ENCODE results near the gene NFE2L3.
"Not testable (repeated sequence)": the region's sequence is repeated elsewhere in the genome, so short reads cannot be mapped to it uniquely, and the experiment has no call there.

The NFE2L3 gene

GRCh38 chr7:26151953-26152781 lies at the start of gene NFE2L3:
Gene NFE2L3 (plus strand): TSS chr7:26152198. CDS start chr7:26152499, 301 bp downstream.
- peak; percentile 82 for DNase-seq

- no peak for DNase-seq
Observed at GRCh38 chr7:26103596-26103995, 48.4 kb upstream of the NFE2L3 start.

GRCh38 chr7:26105236-26105635 lies 46.8 kb upstream of the NFE2L3 start:
- no peak for DNase-seq

- DNase-seq = no peak
Observed at GRCh38 chr7:26105931-26106330, 46.1 kb upstream of the NFE2L3 start.

- DNase-seq = no peak
Observed at GRCh38 chr7:26112203-26112740, 39.7 kb upstream of the NFE2L3 start.

- DNase-seq = no peak
Observed at GRCh38 chr7:26115650-26116049, 36.3 kb upstream of the NFE2L3 start.

- DNase-seq = no peak
Observed at GRCh38 chr7:26117142-26117807, 34.7 kb upstream of the NFE2L3 start.

GRCh38 chr7:26117970-26118369 lies 34.0 kb upstream of the NFE2L3 start:
- DNase-seq = no peak

GRCh38 chr7:26122745-26123144 lies 29.3 kb upstream of the NFE2L3 start:
- DNase-seq = no peak

- not testable (repeated sequence) for DNase-seq
Observed at GRCh38 chr7:26124775-26125174, 27.2 kb upstream of the NFE2L3 start.

GRCh38 chr7:26127411-26127810 lies 24.6 kb upstream of the NFE2L3 start:
- peak; percentile 76 for DNase-seq

GRCh38 chr7:26131056-26131589 lies 20.9 kb upstream of the NFE2L3 start:
- DNase-seq = no peak

- no peak for DNase-seq
Observed at GRCh38 chr7:26135076-26135475, 16.9 kb upstream of the NFE2L3 start.

- no peak for DNase-seq
Observed at GRCh38 chr7:26135551-26135950, 16.4 kb upstream of the NFE2L3 start.

- no peak for DNase-seq
Observed at GRCh38 chr7:26136831-26137230, 15.2 kb upstream of the NFE2L3 start.

GRCh38 chr7:26140380-26140779 lies 11.6 kb upstream of the NFE2L3 start:
- DNase-seq = no peak

GRCh38 chr7:26141077-26141476 lies 10.9 kb upstream of the NFE2L3 start:
- no peak for DNase-seq

GRCh38 chr7:26143298-26144048 lies 8.5 kb upstream of the NFE2L3 start:
- no peak for DNase-seq

GRCh38 chr7:26144184-26145080 lies 7.6 kb upstream of the NFE2L3 start:
- DNase-seq = no peak

GRCh38 chr7:26145238-26145637 lies 6.8 kb upstream of the NFE2L3 start:
- no peak for DNase-seq

GRCh38 chr7:26147030-26147429 lies 5.0 kb upstream of the NFE2L3 start:
- no peak for DNase-seq

Measured in NCI-H2107 (cell line).